CD4-positive, CD25-positive, alpha-beta regulatory T cell (primary cell): ENCODE results near the gene SRGAP3. TPM values are rescaled to one million over a fixed set of nuclear protein-coding genes. Genes with fewer than 3 reads are reported as not detected.

Source experiments
- ATAC-seq, 2 donors: fragments of 150-1000 bp; cut with Tn5 transposase; one replicate each; pipeline ENCODE4 v1.10.0; 2021; ENCODE audit warnings: low read depth in 2 of 2, moderate number of reproducible peaks in 2 of 2, moderate library complexity in 1 of 2
- DNase-seq, 3 donors: peaks; one replicate each; pipeline versions ENCODE4 v3.0.0 to v3.0.0-alpha.2; 2012 to 2022; ENCODE audit warnings: mixed read lengths in 1 of 3
- H3K27ac ChIP-seq: one replicate; pipeline ENCODE4 v1.7.0; 2013; ENCODE audit warnings: mild to moderate bottlenecking, low read length; ENCODE audit not compliant: insufficient read depth, poor library complexity, severe bottlenecking
- H3K27me3 ChIP-seq: one replicate; pipeline ENCODE4 v1.7.0; 2013; ENCODE audit warnings: low read length; ENCODE audit not compliant: control insufficient read depth, insufficient read depth
- H3K36me3 ChIP-seq: one replicate; pipeline ENCODE4 v1.7.0; 2013; ENCODE audit warnings: mild to moderate bottlenecking, low read length, moderate library complexity; ENCODE audit not compliant: control insufficient read depth, insufficient read depth
- H3K4me1 ChIP-seq: 2 replicates; pipeline ENCODE4 v1.7.0; 2013; ENCODE audit warnings: mild to moderate bottlenecking, low read length; ENCODE audit not compliant: insufficient read depth, control insufficient read depth, poor library complexity, severe bottlenecking
- H3K4me3 ChIP-seq: one replicate; pipeline ENCODE4 v1.7.0; 2013; ENCODE audit warnings: low read depth, mild to moderate bottlenecking, low read length, moderate library complexity
- H3K9me3 ChIP-seq, 2 experiments: 1 replicate in 1 of 2; 2 replicates in 1 of 2; pipeline ENCODE4 v1.7.0; 2013; ENCODE audit warnings: low read length in 2 of 2, mild to moderate bottlenecking in 1 of 2, moderate library complexity in 1 of 2; ENCODE audit not compliant: control insufficient read depth in 2 of 2
- H3K27ac Mint-ChIP-seq, 3 donors: one replicate each; pipeline ENCODE4 v1.8.0; 2020 to 2022; ENCODE audit warnings: mild to moderate bottlenecking in 3 of 3, mixed read lengths in 3 of 3, moderate library complexity in 2 of 3
- H3K27me3 Mint-ChIP-seq: one replicate; pipeline ENCODE4 v1.8.0; 2022; ENCODE audit warnings: mild to moderate bottlenecking, mixed read lengths
- H3K36me3 Mint-ChIP-seq: one replicate; pipeline ENCODE4 v1.8.0; 2020; ENCODE audit warnings: mixed read lengths
- H3K4me1 Mint-ChIP-seq, 4 donors: one replicate each; pipeline ENCODE4 v1.8.0; 2020 to 2022; ENCODE audit warnings: mixed read lengths in 4 of 4, mild to moderate bottlenecking in 1 of 4
- H3K4me3 Mint-ChIP-seq, 4 donors: one replicate each; pipeline ENCODE4 v1.8.0; 2020 to 2022; ENCODE audit warnings: mild to moderate bottlenecking in 4 of 4, mixed read lengths in 4 of 4, moderate library complexity in 3 of 4
- H3K9me3 Mint-ChIP-seq, 7 donors: one replicate each; pipeline ENCODE4 v1.8.0; 2020 to 2022; ENCODE audit warnings: mixed read lengths in 7 of 7, mild to moderate bottlenecking in 3 of 7, moderate library complexity in 2 of 7
- polyA plus RNA-seq, 4 donors: library from polyadenylated mRNA; unstranded; fragments of 300-500 nt; fragmentation: Illumina TruSeq; gene quantifications; one replicate each; pipeline ENCODE4 v1.2.3, GENCODE V29; 2021
- total RNA-seq: library from RNA; stranded (reverse); gene quantifications from one replicate; pipeline ENCODE4 v1.2.3, GENCODE V29; 2022

Gene SRGAP3
- total and polyA plus RNA-seq, 5 donors from 2014 or later: 1.8 to 8.1 (median 2.8) TPM

DNA sequence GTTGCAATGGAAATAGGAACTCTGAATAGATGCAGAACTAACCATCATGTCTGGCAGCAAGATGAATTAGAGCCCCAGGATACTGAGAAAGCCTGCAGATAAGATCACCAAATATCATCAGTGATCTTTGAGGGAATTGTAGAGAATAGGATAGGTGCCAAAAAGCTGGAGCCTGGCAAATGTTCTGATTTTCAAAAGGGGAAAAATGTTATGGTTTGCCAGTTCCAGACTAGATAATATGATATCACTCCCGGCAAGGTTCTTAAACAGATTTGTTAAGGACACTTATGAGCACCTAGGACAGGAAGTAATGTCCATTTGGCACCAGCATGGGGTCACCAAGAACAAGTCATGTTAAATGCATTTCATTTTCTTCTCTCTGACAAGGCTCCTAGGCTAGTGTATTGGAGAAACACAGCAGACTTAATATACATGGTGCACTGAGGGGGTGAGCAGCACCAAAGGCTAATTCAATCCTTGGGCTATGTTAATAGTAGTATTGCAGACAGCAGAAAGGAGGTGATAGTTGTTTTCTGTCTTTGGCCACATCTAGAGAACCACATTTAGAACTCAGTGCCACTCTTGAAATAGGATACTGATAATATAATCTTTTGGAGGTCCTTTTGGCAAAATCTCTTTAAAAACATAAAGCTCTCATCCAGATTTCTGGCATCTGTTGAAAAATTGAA is 4.8 kb downstream of the SRGAP3 start:
- no peak overlapping the region for H3K27ac Mint-ChIP-seq
- ATAC-seq (no peak), DNase-seq (no peak)
- Histone ChIP-seq H3K27me3 (no peaks in the 10 kb centered on the region), H3K27ac (no peak overlapping the region), H3K36me3 (no peaks in the 10 kb centered on the region), H3K4me3 (no peak overlapping the region), H3K4me1 (peaks cover 25% of the 10 kb centered on the region), H3K9me3 (no peaks in the 10 kb centered on the region)
- H3K27me3 Mint-ChIP-seq: no peaks in the 10 kb centered on the region
- peaks cover 0 to 2% (median 0%) of the 10 kb centered on the region in 7 donors for H3K9me3 Mint-ChIP-seq
- H3K4me1 Mint-ChIP-seq: peaks cover 11 to 47% (median 21%) of the 10 kb centered on the region in 4 donors
- peaks cover 6% of the 10 kb centered on the region for H3K36me3 Mint-ChIP-seq
- no peak overlapping the region for H3K4me3 Mint-ChIP-seq

GRCh38 chr3:9241956-9242355 is 7.5 kb downstream of the SRGAP3 start:
- H3K27me3 ChIP-seq: no peaks in the 10 kb centered on the region
- Mint-ChIP-seq H3K27ac (no peak overlapping the region), H3K36me3 (peaks cover 11% of the 10 kb centered on the region), H3K27me3 (no peaks in the 10 kb centered on the region), H3K9me3 (peaks cover 0 to 2% (median 0%) of the 10 kb centered on the region in 7 donors), H3K4me3 (no peak overlapping the region), H3K4me1 (peaks cover 5 to 24% (median 9%) of the 10 kb centered on the region in 4 donors)
- no peak overlapping the region for H3K27ac ChIP-seq
- ATAC-seq: no peak
- H3K4me3 ChIP-seq: no peak overlapping the region
- H3K4me1 ChIP-seq: peaks cover 3% of the 10 kb centered on the region
- H3K36me3 ChIP-seq: no peaks in the 10 kb centered on the region
- no peaks in the 10 kb centered on the region for H3K9me3 ChIP-seq
- no peak for DNase-seq

DNA sequence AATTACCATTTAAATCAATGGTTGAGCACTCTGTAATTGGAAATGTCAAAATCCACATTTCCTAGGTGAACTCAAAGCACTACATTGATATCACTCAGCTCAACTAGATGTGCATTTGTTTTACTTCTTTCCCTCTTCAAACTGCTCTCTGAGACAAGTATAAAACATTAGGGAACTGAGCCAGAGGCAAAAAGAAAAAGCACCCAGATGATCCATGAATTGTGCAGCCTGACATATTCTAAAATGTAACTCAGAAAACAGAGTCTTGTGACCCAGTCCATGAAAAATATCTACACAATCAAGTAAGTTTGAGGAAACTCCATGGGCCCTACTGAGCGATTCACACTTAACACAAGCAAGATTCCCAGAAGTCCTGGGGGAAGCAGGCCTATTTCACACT is 9.8 kb downstream of the SRGAP3 start:
- ATAC-seq (no peak), DNase-seq (no peak)
- Histone ChIP-seq H3K9me3 (no peaks in the 10 kb centered on the region), H3K36me3 (no peaks in the 10 kb centered on the region), H3K4me3 (no peak overlapping the region), H3K4me1 (no peaks in the 10 kb centered on the region), H3K27ac (no peak overlapping the region), H3K27me3 (no peaks in the 10 kb centered on the region)
- Mint-ChIP-seq H3K9me3 (peaks cover 0 to 2% (median 0%) of the 10 kb centered on the region in 7 donors), H3K4me3 (no peak overlapping the region), H3K4me1 (peaks cover 0 to 7% (median 4%) of the 10 kb centered on the region in 4 donors), H3K27me3 (no peaks in the 10 kb centered on the region), H3K27ac (no peak overlapping the region), H3K36me3 (peaks cover 11% of the 10 kb centered on the region)

DNA sequence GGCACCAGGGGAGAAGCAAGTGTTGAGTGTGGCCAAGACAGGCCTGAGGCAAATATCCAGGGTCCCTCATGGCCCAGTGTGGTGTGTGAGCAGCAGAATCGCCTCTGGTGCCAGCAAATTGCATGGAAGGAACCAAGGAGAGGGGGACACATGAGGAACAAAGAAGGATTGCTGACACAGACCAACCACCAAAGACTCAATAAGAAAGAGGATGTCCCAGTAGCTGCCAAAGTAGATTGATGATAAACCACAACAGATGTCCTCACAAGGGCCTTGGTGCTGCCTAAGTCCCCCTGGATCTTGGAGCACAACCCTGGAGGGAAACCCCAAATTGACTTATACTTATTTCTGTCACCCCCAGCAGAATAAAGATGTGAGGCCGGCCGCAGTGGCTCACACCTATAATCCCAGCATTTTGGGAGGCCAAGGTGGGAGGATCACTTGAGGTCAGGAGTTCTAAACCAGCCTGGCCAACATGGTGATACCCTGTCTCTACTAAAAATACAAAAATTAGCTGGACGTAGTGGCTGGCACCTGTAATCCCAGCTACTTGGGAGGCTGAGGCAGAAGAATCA is 10.6 kb downstream of the SRGAP3 start:
- Histone ChIP-seq H3K27me3 (no peaks in the 10 kb centered on the region), H3K36me3 (no peaks in the 10 kb centered on the region), H3K4me3 (no peak overlapping the region), H3K4me1 (no peaks in the 10 kb centered on the region), H3K9me3 (no peaks in the 10 kb centered on the region), H3K27ac (no peak overlapping the region)
- peaks cover 0 to 2% (median 0%) of the 10 kb centered on the region in 7 donors for H3K9me3 Mint-ChIP-seq
- DNase-seq (no peak), ATAC-seq (no peak)
- no peaks in the 10 kb centered on the region for H3K27me3 Mint-ChIP-seq
- H3K27ac Mint-ChIP-seq: no peak overlapping the region
- H3K4me1 Mint-ChIP-seq: peaks cover 0 to 6% (median 3%) of the 10 kb centered on the region in 4 donors
- no peak overlapping the region for H3K4me3 Mint-ChIP-seq
- peaks cover 11% of the 10 kb centered on the region for H3K36me3 Mint-ChIP-seq

DNA sequence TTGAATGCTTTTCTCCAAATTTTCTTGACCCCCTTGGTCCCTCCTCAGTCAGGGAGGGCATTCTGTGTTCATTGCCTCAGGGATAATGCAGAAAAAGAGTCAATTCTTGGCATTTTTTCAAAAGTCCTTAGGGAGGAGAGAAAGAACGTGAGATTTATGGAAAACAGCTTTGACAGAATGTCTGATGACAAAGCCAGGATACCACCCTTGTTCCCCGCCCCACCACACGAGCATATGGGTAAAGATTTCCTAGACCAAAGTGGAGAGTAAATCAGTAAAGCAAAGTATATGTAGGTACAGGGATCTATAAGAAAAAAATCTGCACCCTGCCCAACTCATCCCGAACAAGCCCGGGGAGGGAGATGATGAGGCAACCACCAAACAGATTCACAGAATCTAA is 11.2 kb downstream of the SRGAP3 start:
- ATAC-seq (no peak), DNase-seq (no peak)
- H3K36me3 Mint-ChIP-seq: peaks cover 11% of the 10 kb centered on the region
- no peak overlapping the region for H3K27ac ChIP-seq
- peaks cover 0 to 6% (median 4%) of the 10 kb centered on the region in 4 donors for H3K4me1 Mint-ChIP-seq
- H3K36me3 ChIP-seq: no peaks in the 10 kb centered on the region
- no peaks in the 10 kb centered on the region for H3K9me3 ChIP-seq
- H3K4me1 ChIP-seq: no peaks in the 10 kb centered on the region
- no peak overlapping the region for H3K4me3 ChIP-seq
- peaks cover 0 to 2% (median 0%) of the 10 kb centered on the region in 7 donors for H3K9me3 Mint-ChIP-seq
- no peaks in the 10 kb centered on the region for H3K27me3 ChIP-seq
- no peak overlapping the region for H3K27ac Mint-ChIP-seq
- H3K4me3 Mint-ChIP-seq: no peak overlapping the region
- H3K27me3 Mint-ChIP-seq: no peaks in the 10 kb centered on the region

- no peaks in the 10 kb centered on the region for H3K4me1 ChIP-seq
- no peaks in the 10 kb centered on the region for H3K27me3 Mint-ChIP-seq
- no peaks in the 10 kb centered on the region for H3K36me3 ChIP-seq
- no peaks in the 10 kb centered on the region for H3K9me3 ChIP-seq
- H3K4me3 Mint-ChIP-seq: no peak overlapping the region
- no peak for ATAC-seq
- no peak overlapping the region for H3K27ac ChIP-seq
- no peak for DNase-seq
- peaks cover 0 to 6% (median under 1%) of the 10 kb centered on the region in 4 donors for H3K4me1 Mint-ChIP-seq
- peaks cover 5% of the 10 kb centered on the region for H3K36me3 Mint-ChIP-seq
- H3K27ac Mint-ChIP-seq: no peak overlapping the region
- H3K9me3 Mint-ChIP-seq: no peaks in the 10 kb centered on the region
- H3K4me3 ChIP-seq: no peak overlapping the region
- no peaks in the 10 kb centered on the region for H3K27me3 ChIP-seq
These were observed 15.4 kb downstream of the SRGAP3 start for GRCh38 chr3:9233814-9234600.

- Histone ChIP-seq H3K4me1 (no peaks in the 10 kb centered on the region), H3K27me3 (no peaks in the 10 kb centered on the region), H3K4me3 (no peak overlapping the region), H3K9me3 (no peaks in the 10 kb centered on the region), H3K27ac (no peak overlapping the region), H3K36me3 (no peaks in the 10 kb centered on the region)
- no peak for DNase-seq
- H3K36me3 Mint-ChIP-seq: peaks cover 5% of the 10 kb centered on the region
- ATAC-seq: no peak
- H3K27ac Mint-ChIP-seq: no peak overlapping the region
- peaks cover 0 to 6% (median under 1%) of the 10 kb centered on the region in 4 donors for H3K4me1 Mint-ChIP-seq
- H3K4me3 Mint-ChIP-seq: no peak overlapping the region
- no peaks in the 10 kb centered on the region for H3K27me3 Mint-ChIP-seq
- H3K9me3 Mint-ChIP-seq: no peaks in the 10 kb centered on the region
These were observed 16.3 kb downstream of the SRGAP3 start for GRCh38 chr3:9233101-9233500.
